ENCODE measurements around the gene UPK3BL2.
"Not testable (repeated sequence)": the region's sequence is repeated elsewhere in the genome, so short reads cannot be mapped to it uniquely, and the experiment has no call there.

The UPK3BL2 gene

GRCh38 chr7:102497308-102497707 lies 46.2 kb downstream of the UPK3BL2 start:
- not testable (repeated sequence) for H3K4me3 ChIP-seq (ENCODE audit: low read depth, low read length)

GRCh38 chr7:102496861-102497260 lies 46.6 kb downstream of the UPK3BL2 start:
- H3K4me3 ChIP-seq (ENCODE audit: low read depth, low read length) = not testable (repeated sequence)

- not testable (repeated sequence) for H3K4me3 ChIP-seq (ENCODE audit: low read depth, low read length)
Observed at GRCh38 chr7:102494473-102495149, 48.9 kb downstream of the UPK3BL2 start.

GRCh38 chr7:102494026-102494425 lies 49.5 kb downstream of the UPK3BL2 start:
- not testable (repeated sequence) for H3K4me3 ChIP-seq (ENCODE audit: low read depth, low read length)

GRCh38 chr7:102493220-102493935 lies 50.1 kb downstream of the UPK3BL2 start:
- not testable (repeated sequence) for H3K4me3 ChIP-seq (ENCODE audit: low read depth, low read length)

- not testable (repeated sequence) for H3K4me3 ChIP-seq (ENCODE audit: low read depth, low read length)
Observed at GRCh38 chr7:102490529-102491075, 52.9 kb downstream of the UPK3BL2 start.

Measured in WI38 (cell line).